Measurements from ENCODE around the gene RNF166. TPM values are rescaled to one million over a fixed set of nuclear protein-coding genes. Genes with fewer than 3 reads are reported as not detected.

RNF166 gene
- total RNA-seq, 1 experiment from 2014 or later, result 9.6 TPM

GRCh38 chr16:88701581-88702370, 4.4 kb downstream of the RNF166 start:
- no peak for DNase-seq (ENCODE audit: low read depth, low spot score)
- in situ Hi-C loops (cut with HindIII; ENCODE audit: low pct_unique_long_range_greater_than_20kb, low sequenced_read_pairs), result no loop called here

- in situ Hi-C loops (cut with HindIII; ENCODE audit: low pct_unique_long_range_greater_than_20kb, low sequenced_read_pairs), result no loop called here
- DNase-seq (ENCODE audit: low read depth, low spot score), result no peak
These were observed 5.3 kb downstream of the RNF166 start for GRCh38 chr16:88700636-88701482.

GRCh38 chr16:88700322-88700635, 5.9 kb downstream of the RNF166 start:
- DNase-seq (ENCODE audit: low read depth, low spot score), result no peak
- in situ Hi-C loops (cut with HindIII; ENCODE audit: low pct_unique_long_range_greater_than_20kb, low sequenced_read_pairs), result no loop called here

- no peak for DNase-seq (ENCODE audit: low read depth, low spot score)
- in situ Hi-C loops (cut with HindIII; ENCODE audit: low pct_unique_long_range_greater_than_20kb, low sequenced_read_pairs), result no loop called here
These were observed 7.0 kb downstream of the RNF166 start for GRCh38 chr16:88699180-88699579.

GRCh38 chr16:88698646-88699045, 7.6 kb downstream of the RNF166 start:
- in situ Hi-C loops (cut with HindIII; ENCODE audit: low pct_unique_long_range_greater_than_20kb, low sequenced_read_pairs), result no loop called here

GRCh38 chr16:88697831-88698615, 8.2 kb downstream of the RNF166 start:
- no peak for DNase-seq (ENCODE audit: low read depth, low spot score)
- in situ Hi-C loops (cut with HindIII; ENCODE audit: low pct_unique_long_range_greater_than_20kb, low sequenced_read_pairs), result no loop called here

More at GRCh38 chr16:88698646-88699045, 7.6 kb downstream of the RNF166 start:
- no peak for DNase-seq (ENCODE audit: low read depth, low spot score)

GRCh38 chr16:88697116-88697830, 8.9 kb downstream of the RNF166 start:
- no peak for DNase-seq (ENCODE audit: low read depth, low spot score)
- in situ Hi-C loops (cut with HindIII; ENCODE audit: low pct_unique_long_range_greater_than_20kb, low sequenced_read_pairs), result no loop called here

GRCh38 chr16:88696441-88696840, 9.8 kb downstream of the RNF166 start:
- in situ Hi-C loops (cut with HindIII; ENCODE audit: low pct_unique_long_range_greater_than_20kb, low sequenced_read_pairs), result no loop called here
- DNase-seq (ENCODE audit: low read depth, low spot score), result no peak

GRCh38 chr16:88695753-88696152, 10.5 kb downstream of the RNF166 start:
- in situ Hi-C loops (cut with HindIII; ENCODE audit: low pct_unique_long_range_greater_than_20kb, low sequenced_read_pairs), result no loop called here
- DNase-seq (ENCODE audit: low read depth, low spot score), result no peak

- no peak for DNase-seq (ENCODE audit: low read depth, low spot score)
- in situ Hi-C loops (cut with HindIII; ENCODE audit: low pct_unique_long_range_greater_than_20kb, low sequenced_read_pairs), result no loop called here
These were observed 11.0 kb downstream of the RNF166 start for GRCh38 chr16:88695218-88695617.

GRCh38 chr16:88694221-88695087, 11.8 kb downstream of the RNF166 start:
- no peak for DNase-seq (ENCODE audit: low read depth, low spot score)
- in situ Hi-C loops (cut with HindIII; ENCODE audit: low pct_unique_long_range_greater_than_20kb, low sequenced_read_pairs), result no loop called here

GRCh38 chr16:88693420-88694177, 12.6 kb downstream of the RNF166 start:
- no peak for DNase-seq (ENCODE audit: low read depth, low spot score)
- in situ Hi-C loops (cut with HindIII; ENCODE audit: low pct_unique_long_range_greater_than_20kb, low sequenced_read_pairs), result no loop called here

GRCh38 chr16:88692861-88693260, 13.3 kb downstream of the RNF166 start:
- no peak for DNase-seq (ENCODE audit: low read depth, low spot score)
- in situ Hi-C loops (cut with HindIII; ENCODE audit: low pct_unique_long_range_greater_than_20kb, low sequenced_read_pairs), result no loop called here

GRCh38 chr16:88691924-88692560, 14.2 kb downstream of the RNF166 start:
- in situ Hi-C loops (cut with HindIII; ENCODE audit: low pct_unique_long_range_greater_than_20kb, low sequenced_read_pairs), result no loop called here
- no peak for DNase-seq (ENCODE audit: low read depth, low spot score)

- in situ Hi-C loops (cut with HindIII; ENCODE audit: low pct_unique_long_range_greater_than_20kb, low sequenced_read_pairs), result no loop called here
- no peak for DNase-seq (ENCODE audit: low read depth, low spot score)
These were observed 14.9 kb downstream of the RNF166 start for GRCh38 chr16:88691129-88691813.

Data from SK-MEL-5 (cell line).